ENCODE data around the gene TNNC1. TPM values are rescaled to one million over a fixed set of nuclear protein-coding genes. Genes with fewer than 3 reads are reported as not detected.
A peak's percentile ranks its signal among the peaks of the same experiment; 100 is the strongest.

TNNC1 gene
- total RNA-seq, 1 experiment from 2014 or later = 8.2 TPM

DNA sequence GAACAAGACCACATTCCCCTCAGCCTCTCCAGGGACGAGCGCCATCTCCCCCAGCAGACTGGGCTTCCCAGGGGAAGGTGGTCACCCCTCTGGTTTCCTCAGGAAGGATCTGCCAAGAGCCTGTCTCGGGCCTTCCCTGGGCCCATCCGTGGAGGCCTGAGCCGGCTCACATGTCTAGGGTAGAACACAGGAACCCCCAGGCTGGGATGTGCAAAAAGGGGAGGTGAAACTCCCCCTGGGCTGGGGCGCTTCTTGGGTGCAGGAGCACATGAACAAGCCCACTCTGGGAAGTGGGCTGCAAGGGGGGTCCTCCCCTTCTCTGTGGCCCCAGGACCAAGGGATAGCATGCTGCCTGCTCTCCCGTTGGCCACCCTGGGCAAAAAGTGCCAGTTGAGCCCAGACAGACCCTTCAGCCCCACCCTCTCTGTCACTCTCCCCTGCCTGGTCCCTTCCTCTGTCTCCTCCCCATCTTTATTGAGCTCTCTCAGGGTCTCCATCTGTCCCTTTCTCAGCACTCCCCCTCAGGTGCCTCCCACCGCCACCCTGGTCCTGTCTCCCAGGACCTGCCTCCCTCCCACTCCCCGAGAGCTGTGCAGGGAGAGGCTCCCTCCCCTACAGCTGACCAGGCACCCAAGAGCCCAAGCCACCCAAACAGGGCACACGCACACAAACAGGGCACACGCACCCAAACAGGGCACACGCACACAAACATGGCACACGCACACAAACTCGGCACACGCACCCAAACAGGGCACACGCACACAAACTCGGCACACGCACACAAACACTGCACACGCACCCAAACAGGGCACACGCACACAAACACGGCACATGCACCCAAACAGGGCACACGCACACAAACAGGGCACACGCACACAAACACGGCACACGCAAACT is 9.8 kb downstream of the TNNC1 start:
- no peak for DNase-seq (ENCODE audit: low read depth)

DNA sequence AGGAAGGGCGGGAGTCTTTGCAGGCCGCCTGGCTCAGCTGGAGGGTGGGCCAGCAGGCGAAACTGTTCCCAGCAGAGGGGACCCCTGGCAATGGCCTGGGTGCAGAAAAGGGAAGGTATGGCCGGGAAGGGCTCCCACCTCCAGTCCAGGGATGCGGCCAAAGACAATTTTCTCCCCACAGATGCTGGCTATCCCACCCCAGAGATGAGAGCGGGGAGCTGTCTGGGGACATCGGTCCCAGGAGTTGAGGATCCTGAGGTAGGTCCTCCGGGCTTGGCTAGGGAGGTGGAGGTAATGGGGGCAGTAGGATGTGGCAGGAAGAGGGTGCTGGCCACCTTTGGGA is 10.6 kb downstream of the TNNC1 start:
- no peak for DNase-seq (ENCODE audit: low read depth)

DNA sequence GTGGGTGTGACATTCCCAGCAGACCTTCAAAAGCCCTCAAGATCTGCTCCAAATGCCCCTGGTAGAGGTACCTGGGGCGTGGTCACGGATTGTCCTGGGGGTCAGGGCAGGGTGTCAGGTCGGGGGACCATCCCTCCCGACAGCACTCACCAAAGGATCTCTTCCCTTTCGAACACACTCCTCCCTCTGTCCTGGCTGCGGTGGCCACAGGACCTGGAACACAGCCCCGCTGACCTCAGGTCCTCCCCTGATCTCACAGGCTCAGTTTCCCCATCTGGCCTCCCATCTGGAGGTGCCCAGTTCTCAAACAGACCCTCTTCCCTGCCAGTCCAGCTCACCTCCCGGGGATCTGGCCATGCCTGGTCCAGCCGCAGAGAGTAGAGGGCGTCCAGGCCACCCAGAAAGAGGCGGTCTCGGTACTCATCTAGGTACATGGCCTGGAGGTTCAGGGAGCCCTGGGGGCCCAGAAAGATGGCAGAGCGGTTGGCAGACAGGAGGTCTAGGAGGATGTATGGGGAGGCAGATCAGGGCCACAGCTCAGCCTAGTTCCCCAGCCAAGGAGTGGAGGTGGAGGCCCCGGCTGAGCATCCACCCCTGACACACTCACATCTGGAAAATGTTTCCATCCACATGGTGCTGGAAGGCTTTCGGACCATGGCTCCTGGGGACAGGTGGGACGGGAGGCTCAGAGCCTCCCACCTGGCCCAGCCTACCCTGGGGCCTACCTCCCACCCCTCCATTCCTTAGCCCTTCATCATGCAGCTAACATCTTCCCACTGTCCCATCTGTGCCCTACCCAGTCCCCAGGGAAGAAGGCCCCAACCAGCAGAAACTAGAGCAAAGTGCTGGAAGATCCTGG is 11.2 kb downstream of the TNNC1 start:
- DNase-seq (ENCODE audit: low read depth) = no peak

DNA sequence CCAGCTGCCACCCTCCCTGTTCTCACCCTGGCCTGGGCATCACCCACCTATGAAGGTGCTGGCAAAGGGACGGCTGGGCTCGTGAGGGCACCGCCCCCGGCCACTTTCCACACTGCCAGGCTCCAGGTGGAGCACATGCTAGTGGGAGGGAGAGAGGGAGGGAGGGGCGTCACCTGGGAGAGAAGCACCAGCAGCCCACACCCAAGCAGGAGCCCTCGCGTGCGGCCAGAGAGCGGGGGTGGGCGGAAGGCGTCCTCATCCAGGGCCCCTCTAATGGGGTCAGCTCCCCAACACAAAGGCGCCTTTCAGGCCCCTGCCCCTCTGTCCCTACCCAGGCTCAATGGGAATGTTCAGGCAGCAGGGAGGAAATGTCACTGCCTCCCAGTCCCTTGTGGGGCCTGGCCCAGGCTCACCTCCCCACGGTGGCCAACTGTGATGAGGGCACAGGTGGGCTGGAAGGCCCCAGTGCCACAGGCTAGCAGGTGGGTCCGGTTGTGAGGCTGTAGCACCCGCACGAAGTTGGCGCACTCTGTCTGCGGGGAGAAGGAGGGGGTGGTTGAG is 12.0 kb downstream of the TNNC1 start:
- DNase-seq (ENCODE audit: low read depth) = no peak

DNA sequence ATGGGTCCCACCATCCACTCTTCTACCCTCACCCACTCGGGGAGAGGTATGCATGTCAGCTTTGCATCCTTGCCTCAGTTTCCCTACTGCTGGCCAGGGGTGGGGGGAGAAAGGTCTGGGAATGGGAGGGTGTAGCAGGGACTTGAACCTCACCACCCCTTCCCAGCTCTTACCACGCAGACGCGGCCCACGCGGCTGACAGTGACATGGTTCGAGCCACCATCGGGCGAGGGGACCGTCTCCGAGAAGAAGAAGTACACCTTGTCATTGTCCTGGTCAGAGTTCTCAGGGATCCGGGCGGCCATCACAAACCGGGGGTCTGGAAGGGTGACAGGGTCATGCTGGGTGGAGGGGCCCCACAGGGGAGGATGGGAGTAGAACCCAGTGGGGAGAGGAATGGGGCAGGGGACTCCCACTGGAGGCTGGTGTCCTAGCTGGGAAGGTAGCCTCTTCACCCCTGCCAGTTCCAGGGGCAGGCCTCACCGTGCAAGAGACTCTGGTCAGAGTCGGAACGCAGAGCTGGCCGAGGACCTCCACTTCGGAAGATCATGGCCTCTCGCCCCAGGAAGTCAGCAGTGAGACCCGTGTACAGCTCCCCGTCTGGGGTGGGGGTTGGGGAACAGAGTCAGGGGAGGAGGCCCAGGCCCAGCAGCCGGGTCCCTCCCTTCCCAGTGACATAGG is 12.6 kb downstream of the TNNC1 start:
- DNase-seq (ENCODE audit: low read depth) = no peak

DNA sequence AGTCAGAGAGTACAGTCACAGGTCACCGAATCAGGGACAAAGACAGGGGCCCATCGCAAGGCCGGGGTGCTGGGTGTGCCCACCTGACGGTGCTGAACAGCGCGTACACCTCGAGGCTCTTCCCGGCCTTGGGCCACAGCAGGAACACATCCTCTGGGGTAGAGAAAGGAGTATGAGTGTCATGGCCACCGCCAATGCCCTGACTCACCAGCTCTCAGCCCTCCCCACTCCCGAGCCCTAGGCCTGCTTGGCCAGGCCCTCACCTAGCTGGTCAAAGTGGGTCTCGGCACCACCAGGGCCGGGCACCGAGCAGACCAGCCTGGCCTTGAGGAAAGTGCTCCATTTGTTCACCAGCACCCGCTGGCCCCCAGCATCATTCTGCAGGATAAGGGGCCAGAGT is 13.2 kb downstream of the TNNC1 start:
- DNase-seq (ENCODE audit: low read depth) = no peak

DNA sequence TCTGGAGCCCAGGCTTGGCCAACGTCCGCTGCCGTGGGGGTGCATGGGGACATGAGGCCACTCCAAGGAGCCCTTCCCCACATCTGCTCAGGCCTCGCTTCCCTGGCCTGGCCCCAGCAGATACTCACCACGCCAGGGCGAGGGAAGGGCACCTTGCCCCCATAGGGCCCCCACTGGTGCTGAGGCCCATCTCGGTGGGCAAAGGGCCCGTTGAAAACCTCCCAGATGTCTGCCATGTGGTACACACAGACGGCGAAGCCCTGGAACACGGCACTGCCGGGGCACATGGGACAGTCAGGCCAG is 13.6 kb downstream of the TNNC1 start:
- no peak for DNase-seq (ENCODE audit: low read depth)

DNA sequence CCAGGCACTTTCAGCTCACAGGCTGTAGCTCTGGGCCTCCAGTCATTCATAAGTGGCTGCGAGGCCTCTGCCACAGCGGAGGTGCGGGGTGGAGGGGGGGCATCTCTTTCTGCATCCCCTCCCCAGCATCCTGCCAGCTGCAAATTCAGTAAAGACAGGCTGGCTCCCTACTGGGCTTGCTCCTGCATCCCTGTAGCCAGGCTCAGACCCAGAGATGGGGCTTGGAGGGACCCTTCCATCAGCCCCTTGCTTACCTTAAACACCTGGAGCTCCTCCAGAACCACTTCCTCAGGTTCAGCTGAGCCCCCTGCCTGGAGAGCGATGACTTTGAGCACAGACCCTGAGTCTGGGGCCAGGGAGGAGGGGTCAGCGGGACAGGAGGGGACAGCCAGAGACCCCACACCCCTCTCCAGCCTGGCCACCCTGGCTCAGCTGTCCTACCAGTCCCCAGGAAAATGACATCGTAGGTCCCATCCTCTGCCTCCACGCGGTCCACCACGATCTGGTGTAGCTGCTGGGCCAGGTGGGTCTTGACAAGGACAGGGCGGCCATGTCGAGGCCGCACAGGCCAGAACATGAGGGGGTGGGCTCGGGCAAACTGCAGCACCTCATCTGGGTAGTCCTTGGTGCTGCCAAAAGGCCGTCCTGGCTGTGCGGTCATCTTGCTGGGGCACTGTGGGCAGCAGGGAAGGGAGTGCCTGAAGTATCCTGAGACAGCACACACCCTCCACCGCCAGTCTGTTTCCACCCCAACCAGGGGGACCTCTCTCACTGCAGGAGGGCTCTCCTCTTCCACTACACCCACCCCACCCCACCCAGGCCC is 14.2 kb downstream of the TNNC1 start:
- DNase-seq (ENCODE audit: low read depth) = no peak

DNA sequence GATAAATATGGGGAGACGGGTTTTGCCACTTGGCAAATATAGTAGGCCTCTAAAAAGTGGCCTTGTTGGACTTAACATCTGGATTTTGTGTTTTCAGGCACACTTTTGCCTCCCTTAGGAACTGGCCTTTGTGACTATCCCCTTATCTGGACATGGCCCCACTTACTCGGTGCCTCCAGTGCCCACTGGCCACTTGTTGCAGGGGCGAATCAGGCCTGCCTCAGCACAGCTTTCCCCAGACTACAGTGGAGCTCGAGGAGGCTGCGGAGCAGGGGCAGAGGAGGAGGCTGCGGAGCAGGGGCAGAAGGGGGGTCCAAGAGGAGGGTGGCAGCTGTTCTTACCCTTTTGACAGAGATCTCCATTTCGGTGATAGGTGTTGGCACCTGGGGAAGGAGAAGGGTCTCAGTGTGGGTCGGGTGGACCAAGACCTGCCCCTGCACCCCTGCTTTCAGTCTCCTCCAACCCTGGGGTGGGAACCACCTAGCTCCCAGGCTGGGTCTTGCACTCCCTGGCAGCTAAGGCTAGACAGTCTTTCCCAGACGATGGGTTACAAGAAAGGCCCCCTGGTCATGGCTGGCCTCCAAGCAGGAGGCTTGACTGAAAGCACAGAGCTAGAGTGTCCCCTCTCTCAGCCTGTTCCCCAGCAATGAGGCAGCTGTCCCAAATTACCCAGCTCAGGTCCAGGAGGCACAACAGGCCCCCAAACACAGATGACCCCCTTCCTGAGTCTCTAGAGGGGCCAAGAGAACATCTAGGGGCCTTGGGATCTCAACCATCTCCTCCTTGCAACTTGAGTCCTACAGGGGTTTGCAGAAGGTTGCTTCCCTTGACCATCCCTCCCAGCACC is 15.0 kb downstream of the TNNC1 start:
- no peak for DNase-seq (ENCODE audit: low read depth)

DNA sequence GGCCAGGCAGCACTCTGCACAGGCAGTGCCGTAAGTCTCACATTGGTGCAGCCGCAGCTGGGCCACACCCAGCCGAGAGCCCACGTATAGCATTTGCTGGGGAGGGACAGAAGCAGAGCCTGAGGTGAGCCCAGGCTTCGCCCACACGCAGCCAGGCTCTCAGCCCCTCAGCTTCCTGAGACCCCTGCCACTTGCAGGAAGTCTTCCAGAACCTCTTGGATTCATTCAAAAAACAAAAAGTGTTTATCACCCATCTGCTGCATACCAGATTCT is 15.8 kb downstream of the TNNC1 start:
- no peak for DNase-seq (ENCODE audit: low read depth)

DNA sequence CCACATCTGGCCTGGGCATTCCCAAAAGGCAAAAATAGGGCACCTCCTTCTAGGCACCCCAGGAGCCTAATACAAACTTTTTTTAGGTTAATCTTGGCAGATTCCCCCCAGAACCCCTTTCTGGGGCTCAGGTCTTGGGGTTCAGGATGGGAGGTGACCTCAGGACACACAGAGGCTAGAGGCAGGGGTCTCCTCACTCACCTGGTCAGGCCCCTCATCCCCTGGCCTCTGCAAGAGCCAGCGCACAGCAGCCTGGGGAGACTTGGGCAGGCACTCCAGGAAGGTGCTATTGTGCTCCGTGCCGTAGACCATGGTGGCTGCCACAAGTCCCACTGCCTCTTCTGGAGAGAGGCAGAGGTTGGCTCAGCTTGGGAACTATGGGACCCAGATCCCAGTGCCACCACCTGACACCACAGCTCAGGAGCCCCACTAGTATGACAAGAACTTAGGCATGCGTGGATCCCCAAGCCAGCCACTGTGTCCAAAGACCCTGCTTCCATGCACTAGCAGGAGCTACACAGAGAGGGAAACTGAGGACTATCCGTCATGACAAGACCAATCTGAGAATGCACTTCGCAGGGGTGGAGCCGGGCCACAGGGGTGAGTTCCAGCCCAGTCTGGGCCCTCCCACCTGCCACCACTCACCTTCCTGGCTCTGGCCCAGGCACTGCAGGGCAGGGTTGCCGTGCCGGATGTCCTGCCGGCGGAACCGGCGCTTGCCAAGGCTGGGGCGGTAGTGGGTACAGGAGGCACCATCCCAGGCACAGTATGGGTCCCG is 16.3 kb downstream of the TNNC1 start:
- DNase-seq (ENCODE audit: low read depth) = no peak

DNA sequence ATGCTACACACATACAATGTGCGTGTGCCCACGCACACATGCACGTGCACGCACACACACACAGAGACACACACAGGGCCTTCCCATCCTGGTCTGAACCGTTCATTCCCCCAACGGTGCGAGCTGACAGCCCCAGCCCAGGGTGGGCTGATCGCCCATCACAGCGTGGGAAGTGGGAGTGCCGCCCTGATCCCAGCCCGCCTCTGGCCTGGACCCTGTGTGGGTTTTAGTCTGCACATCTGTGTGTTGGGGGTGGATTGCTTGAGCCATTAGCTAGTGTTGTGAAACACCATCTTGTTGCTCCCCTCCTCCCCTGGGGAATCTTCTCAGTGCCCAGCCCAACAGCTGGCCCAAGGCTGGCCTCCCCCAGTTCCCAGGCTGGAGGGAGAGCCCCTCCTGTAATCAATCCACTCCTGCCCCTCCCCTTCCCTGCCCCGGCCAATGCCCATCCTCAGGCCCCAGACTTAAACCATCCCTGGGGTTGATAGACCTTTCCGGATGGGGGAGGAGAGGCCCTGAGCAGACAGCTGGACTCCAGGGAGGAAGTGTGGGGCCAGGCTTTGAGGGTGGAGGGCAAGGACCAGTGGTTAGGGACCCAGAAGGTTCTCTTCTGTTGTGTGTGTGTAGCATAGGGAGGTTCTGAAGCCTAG is 17.2 kb downstream of the TNNC1 start:
- peak; percentile 71 for DNase-seq (ENCODE audit: low read depth)

DNA sequence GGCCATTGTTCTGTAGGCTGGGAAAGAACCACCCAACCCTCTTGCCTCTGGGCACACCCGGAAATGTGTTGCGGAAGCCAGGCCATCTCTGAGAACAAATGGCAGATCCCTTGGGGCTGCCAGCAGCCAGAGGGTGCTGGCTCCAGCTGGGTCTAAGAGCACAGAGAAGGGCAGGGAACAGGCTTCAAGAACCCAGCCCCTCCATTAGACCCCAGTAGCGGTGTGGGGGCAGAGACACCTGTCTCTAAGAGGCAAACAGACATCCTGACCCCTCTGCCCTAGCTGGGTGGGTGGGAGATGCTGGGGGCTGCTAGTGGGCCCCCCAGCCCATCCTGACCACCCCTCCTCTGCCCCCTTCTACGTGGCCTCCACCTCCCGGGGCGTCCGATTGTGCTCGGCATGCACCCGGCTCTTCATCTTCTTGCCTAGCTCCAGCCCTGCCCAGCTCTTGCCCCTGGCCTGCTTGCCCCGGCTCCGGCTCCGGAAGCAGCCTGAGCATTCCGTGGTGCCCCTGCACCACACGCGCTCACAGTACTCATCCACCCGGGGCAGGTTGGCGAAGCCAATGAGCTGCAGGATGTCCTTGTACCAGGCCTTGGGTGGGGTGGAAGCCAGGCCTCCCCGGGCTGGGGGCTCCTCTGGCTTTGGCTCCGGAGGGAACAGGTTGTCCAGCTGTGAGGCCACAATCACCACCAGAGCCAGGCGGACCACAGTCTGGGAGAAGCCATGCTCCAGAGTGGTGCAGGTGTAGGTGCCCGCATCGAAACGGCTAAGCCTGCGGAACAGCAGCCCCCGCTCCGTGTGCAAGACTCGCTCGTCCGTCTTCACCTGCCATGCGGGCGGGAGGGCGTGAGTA is 18.4 kb downstream of the TNNC1 start:
- no peak for DNase-seq (ENCODE audit: low read depth)

DNA sequence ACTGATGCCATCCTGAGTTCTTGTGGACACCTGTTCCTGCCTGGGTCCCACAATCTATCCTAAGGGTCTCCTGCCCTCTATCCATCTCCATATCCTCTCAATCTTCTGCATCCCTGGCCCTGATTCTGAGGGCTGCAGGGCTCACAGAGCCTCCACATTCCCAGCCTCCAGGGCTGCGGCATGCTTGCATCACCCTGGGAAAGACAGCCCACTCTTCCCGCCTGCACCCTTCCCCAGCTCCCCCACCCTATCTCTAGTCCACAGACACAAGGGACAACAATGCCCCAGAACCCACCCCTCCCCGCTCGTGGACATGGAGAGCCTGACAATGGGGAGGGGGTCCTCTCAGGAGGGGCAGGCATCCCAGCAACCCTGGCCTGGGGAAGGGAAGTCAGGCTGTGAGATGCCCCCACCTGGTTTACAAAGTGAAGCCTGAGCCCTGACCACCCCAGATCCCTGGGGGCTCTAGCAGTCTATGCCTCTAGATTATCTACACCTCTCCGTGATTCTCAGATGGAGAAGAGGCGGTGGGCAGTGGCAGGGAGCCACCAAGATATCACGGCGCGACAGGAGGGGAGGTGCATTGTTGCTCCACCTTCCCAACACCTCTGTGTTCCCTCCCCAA is 19.2 kb downstream of the TNNC1 start:
- DNase-seq (ENCODE audit: low read depth) = no peak

DNA sequence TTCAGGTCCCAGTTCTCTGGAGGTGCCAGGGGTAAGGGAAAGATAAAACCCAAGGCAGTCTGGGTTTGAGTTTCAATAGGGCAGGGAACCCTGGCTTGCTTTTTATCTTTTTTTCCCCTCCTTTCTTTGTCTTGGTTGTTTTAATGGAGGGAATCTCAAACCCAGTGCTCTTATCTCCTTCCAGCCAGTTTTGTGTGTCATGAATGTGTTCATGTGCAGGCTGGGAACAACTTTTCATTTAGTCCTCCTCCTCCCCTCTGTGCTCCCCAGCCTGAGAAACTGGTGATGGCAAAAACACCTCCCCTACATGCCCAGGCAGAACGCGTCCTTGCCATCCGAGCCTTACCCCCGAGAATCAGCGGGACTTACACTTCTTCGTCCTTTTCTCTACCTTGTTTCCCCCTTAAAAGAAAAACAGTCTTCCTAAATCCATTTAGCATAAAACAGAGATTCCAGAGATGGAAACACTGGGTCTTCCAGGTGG is 19.8 kb downstream of the TNNC1 start:
- no peak for DNase-seq (ENCODE audit: low read depth)

DNA sequence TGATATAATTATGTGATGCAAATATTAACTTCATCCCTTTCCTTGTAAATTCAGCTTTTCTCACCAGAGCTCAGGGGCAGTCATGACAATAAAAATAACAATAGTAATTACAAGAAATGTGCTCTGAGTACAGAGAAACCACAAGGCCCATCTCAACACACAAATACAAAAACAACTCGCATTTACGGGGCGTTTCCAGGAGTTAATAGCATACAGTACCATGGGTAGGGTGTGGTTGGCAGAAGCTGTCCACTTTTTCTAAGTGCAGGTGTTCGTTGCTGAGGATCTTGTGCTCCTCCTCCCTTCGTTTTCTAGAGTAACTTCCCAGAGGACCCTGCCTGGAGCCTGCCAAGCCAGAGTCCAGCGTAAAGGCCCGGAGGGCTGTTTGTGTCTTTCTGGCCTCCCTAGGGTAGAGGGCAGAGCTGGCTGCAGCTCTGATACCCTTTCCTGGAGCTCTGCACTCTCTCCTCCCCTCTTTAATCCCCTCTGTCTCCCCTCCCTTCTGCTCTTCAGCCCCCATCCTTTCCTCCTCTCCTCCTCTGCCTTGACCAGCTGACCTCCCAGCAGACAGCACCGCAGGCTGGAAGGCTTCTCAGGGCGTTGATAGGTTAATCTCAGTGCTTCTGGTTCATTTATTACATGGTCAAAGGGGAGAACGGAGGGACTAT is 20.4 kb downstream of the TNNC1 start:
- DNase-seq (ENCODE audit: low read depth) = no peak

DNA sequence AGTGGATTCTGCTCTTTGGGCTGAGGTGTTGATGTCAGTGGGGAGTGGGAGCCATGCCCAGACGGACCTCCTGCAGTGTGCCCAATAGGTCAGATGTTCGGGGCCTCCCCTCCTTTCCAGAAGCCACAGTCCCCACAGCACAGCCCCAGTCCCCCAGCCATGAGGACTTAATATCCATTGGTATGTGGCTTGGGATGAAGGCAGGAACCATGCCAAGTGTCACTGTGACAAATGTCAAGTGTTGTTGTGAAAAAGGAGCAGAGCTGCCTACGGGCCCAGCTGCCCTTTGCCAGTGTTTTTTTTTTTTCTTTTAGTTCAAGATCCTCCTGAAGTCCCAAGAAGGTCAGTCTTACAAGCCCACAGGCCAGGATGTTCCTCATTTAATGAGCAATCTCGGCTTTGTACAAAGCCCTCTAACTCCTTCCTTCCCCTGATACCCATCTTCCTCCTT is 21.1 kb downstream of the TNNC1 start:
- DNase-seq (ENCODE audit: low read depth) = no peak
